ENCODE results near the gene ILF3. TPM values are rescaled to one million over a fixed set of nuclear protein-coding genes. Genes with fewer than 3 reads are reported as not detected.

The ILF3 gene
- total and polyA plus RNA-seq, 2 of the 13 experiments (the other 11 are each of a cell fraction or from before 2014, with no cell fraction given) = 120 to 173 TPM

GRCh38 chr19:10681658-10682057 is 27.5 kb downstream of the ILF3 start:
- no peaks in the 10 kb centered on the region for H3K9me3 ChIP-seq (ENCODE audit: low read length)
- CTCF ChIA-PET (ENCODE audit: low intra/inter-chr PET ratio, low total read pairs) = no interaction called here
- no peak for DNase-seq (ENCODE audit: low spot score)
- 100% methylated on average over 2 of the region's 4 CpGs for WGBS (ENCODE audit: low lambda C conversion rate)
- intact Hi-C loops (cut with micrococcal nuclease; ENCODE audit: unreplicated experiment) (no loop called here), in situ Hi-C loops (cut with HindIII; ENCODE audit: extremely low pct_ligation_motif_present, low pct_unique_long_range_greater_than_20kb) (no loop called here)
- no peaks in the 10 kb centered on the region for H3K4me1 ChIP-seq (ENCODE audit: insufficient read depth, low read length)
- H3K4me2 ChIP-seq (ENCODE audit: low read depth, low read length) = no peak overlapping the region
- H3K4me3 ChIP-seq (replicated peaks in 1 of 3; ENCODE audit: insufficient read depth in 1 of 3, low read depth in 2 of 3, low read length in 3 of 3) = no peak overlapping the region
- no peak overlapping the region for H3K27ac ChIP-seq (ENCODE audit: extremely low read length, insufficient read depth, low read length)
- H3K9ac ChIP-seq (ENCODE audit: insufficient read depth, low read depth, low read length) = no peak overlapping the region
- no peaks in the 10 kb centered on the region; a peak in 1 of 5 replicates for H3K27me3 ChIP-seq (ENCODE audit: control insufficient read depth in 1 of 2, insufficient read depth in 2 of 2, low read length in 2 of 2)
- FAIRE-seq = no peak
- no peak for ATAC-seq
- H3K79me2 ChIP-seq (ENCODE audit: insufficient read depth, low read length) = peaks cover 13% of the 10 kb centered on the region
- peaks cover 4% of the 10 kb centered on the region; the same call in 1 of the 2 replicates for H4K20me1 ChIP-seq (ENCODE audit: insufficient read depth, low read length)
- POLR2A ChIA-PET = no interaction called here
- BruUV-seq (replicated peaks) = no TSS peak
- TF ChIP-seq RBM22 (optimal IDR thresholded peaks at IDR 0.05; ENCODE audit: low read length) (peak; percentile 7), CCAR2 (optimal IDR thresholded peaks at IDR 0.05; ENCODE audit: low read depth, low read length) (no peak)
- peaks cover 62 to 98% of the 10 kb centered on the region in 2 experiments for H3K36me3 ChIP-seq (replicated peaks in 1 of 2; ENCODE audit: control insufficient read depth in 1 of 2, insufficient read depth in 2 of 2, low read length in 2 of 2)
- no peak overlapping the region for H2AFZ ChIP-seq (ENCODE audit: low read length)

- Histone ChIP-seq H3K9ac (ENCODE audit: insufficient read depth, low read depth, low read length) (no peak overlapping the region), H3K79me2 (ENCODE audit: insufficient read depth, low read length) (peaks cover 6% of the 10 kb centered on the region), H3K27ac (ENCODE audit: extremely low read length, insufficient read depth, low read length) (no peak overlapping the region), H4K20me1 (ENCODE audit: insufficient read depth, low read length) (peaks cover 4% of the 10 kb centered on the region; the same call in 1 of the 2 replicates), H3K36me3 (replicated peaks in 1 of 2; ENCODE audit: control insufficient read depth in 1 of 2, insufficient read depth in 2 of 2, low read length in 2 of 2) (peaks cover 62 to 96% of the 10 kb centered on the region in 2 experiments), H3K4me1 (ENCODE audit: insufficient read depth, low read length) (no peaks in the 10 kb centered on the region), H3K4me3 (replicated peaks in 1 of 3; ENCODE audit: insufficient read depth in 1 of 3, low read depth in 2 of 3, low read length in 3 of 3) (no peak overlapping the region), H3K27me3 (ENCODE audit: control insufficient read depth in 1 of 2, insufficient read depth in 2 of 2, low read length in 2 of 2) (no peaks in the 10 kb centered on the region; a peak in 1 of 5 replicates), H3K9me3 (ENCODE audit: low read length) (no peaks in the 10 kb centered on the region), H2AFZ (ENCODE audit: low read length) (no peak overlapping the region), H3K4me2 (ENCODE audit: low read depth, low read length) (no peak overlapping the region)
- DNase-seq (ENCODE audit: low spot score) (no peak), ATAC-seq (no peak; the same call in 2 of the 3 replicates), FAIRE-seq (no peak)
- in situ Hi-C loops (cut with HindIII; ENCODE audit: extremely low pct_ligation_motif_present, low pct_unique_long_range_greater_than_20kb) (no loop called here), intact Hi-C loops (cut with micrococcal nuclease; ENCODE audit: unreplicated experiment) (no loop called here)
- ChIA-PET CTCF (ENCODE audit: low intra/inter-chr PET ratio, low total read pairs) (no interaction called here), POLR2A (no interaction called here)
- BruUV-seq (replicated peaks) = no TSS peak
- 89% methylated on average over 4 of the region's 15 CpGs for WGBS (ENCODE audit: low lambda C conversion rate)
- 0 out of 2 replicates have a peak, but pooled peaks have one; percentile 19 for TF ChIP-seq ZFP91 (CRISPR knock-in tag; IDR thresholded peaks at IDR 0.05; ENCODE audit: borderline replicate concordance)
- no peak for TF ChIP-seq POLR2AphosphoS5 (IDR thresholded peaks at IDR 0.05; ENCODE audit: low read depth, low read length)
- TF ChIP-seq, protein P1, sequence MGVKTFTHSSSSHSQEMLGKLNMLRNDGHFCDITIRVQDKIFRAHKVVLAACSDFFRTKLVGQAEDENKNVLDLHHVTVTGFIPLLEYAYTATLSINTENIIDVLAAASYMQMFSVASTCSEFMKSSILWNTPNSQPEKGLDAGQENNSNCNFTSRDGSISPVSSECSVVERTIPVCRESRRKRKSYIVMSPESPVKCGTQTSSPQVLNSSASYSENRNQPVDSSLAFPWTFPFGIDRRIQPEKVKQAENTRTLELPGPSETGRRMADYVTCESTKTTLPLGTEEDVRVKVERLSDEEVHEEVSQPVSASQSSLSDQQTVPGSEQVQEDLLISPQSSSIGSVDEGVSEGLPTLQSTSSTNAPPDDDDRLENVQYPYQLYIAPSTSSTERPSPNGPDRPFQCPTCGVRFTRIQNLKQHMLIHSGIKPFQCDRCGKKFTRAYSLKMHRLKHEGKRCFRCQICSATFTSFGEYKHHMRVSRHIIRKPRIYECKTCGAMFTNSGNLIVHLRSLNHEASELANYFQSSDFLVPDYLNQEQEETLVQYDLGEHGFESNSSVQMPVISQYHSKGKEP (CRISPR knock-in tag; IDR thresholded peaks at IDR 0.05) = no peak
- no peak for TF ChIP-seq ZNF615 (CRISPR knock-in tag; IDR thresholded peaks at IDR 0.05; ENCODE audit: borderline replicate concordance)
- peak; percentile 10 for TF ChIP-seq RBM22 (optimal IDR thresholded peaks at IDR 0.05; ENCODE audit: low read length)
- TF ChIP-seq ZNF264 (CRISPR knock-in tag; IDR thresholded peaks at IDR 0.05) = no peak
- no peak for TF ChIP-seq NFIB (CRISPR knock-in tag; IDR thresholded peaks at IDR 0.05; ENCODE audit: borderline replicate concordance)
- no peak for TF ChIP-seq ZNF263 (CRISPR knock-in tag; IDR thresholded peaks at IDR 0.05)
- TF ChIP-seq ZNF749 (CRISPR knock-in tag; IDR thresholded peaks at IDR 0.05; ENCODE audit: borderline replicate concordance) = no peak
- no peak for TF ChIP-seq HBP1 (CRISPR knock-in tag; IDR thresholded peaks at IDR 0.05; ENCODE audit: low read depth)
- no peak for TF ChIP-seq NFATC3 (CRISPR knock-in tag; IDR thresholded peaks at IDR 0.05)
- TF ChIP-seq SOX5 (CRISPR knock-in tag; IDR thresholded peaks at IDR 0.05; ENCODE audit: borderline replicate concordance) = no peak
These were observed 28.4 kb downstream of the ILF3 start for GRCh38 chr19:10682397-10683063.

Measured in HepG2 (cell line).